GM21447 (cell line): Measurements from ENCODE around the gene DDX59.

Source experiments
- ATAC-seq: cut with Tn5 transposase; IDR thresholded peaks from one replicate; pipeline ENCODE4 v1.9.1; 2021; ENCODE audit not compliant: unreplicated experiment

DDX59 gene

DNA sequence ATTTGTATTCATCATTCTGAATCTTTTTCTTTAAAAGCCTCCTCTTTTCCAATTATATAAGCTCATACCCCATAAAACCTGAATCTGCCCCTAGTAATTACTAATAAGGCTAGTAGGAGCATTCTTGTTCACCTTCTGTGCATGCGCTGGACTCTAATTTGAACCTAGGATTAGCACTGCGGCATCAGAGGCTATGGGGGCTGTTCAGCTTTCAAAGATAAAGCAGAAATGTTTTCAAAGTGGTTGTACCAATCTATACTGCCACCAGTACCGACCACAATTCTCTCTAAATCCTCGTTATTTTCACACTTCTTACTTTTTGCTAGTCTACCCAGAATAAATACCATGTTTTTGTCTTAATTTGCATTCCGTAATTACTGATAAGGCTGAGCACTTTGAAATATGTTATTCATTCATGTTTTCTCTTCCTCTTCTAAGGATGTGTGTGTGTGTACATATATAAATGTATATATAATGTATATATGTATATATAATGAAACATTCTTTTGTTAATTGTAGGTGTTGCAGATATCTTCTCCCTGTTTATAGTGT is 1.6 kb upstream of the DDX59 start:
- ATAC-seq: no peak

DNA sequence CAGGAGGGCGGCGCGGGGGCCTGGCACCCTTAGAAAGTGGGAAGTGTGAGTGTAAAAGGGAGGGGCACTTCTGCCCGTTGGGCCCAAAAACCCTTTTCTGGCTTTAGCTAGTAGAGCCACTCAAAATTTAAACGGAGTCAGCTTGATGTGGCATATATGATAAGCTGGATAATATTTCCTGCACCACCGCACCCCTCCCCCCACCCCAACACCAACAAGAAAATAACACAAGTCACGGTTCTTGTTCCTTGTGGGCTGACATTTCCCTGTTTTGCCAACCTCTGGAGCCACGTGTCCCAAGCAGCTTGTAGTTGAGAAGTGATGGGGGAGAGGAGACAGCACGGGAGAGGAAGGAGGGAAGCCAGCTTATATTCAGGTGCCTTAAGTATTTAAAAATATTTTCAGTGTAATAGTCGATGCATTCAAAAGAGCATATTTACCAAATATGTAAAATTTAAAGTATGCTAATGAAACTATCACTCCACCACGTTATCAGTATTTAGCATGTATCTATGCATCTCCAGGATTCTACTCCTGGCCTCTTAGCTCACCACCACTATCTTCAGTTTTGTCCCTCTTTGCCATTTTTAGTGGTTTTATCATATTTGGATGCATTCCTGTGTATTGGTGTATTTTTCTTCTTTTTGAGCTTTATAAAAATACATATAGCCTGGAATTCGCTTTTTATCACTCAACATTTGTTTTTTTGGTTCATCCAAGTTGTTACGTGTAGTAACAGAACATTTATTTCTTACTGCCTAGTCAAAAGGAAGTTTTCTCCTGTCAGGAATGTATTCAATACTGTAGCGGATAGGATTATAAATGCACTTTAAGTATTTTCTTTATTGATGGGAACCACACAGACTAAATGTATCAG is 773 bp upstream of the DDX59 start:
- peak; percentile 22 for ATAC-seq

DNA sequence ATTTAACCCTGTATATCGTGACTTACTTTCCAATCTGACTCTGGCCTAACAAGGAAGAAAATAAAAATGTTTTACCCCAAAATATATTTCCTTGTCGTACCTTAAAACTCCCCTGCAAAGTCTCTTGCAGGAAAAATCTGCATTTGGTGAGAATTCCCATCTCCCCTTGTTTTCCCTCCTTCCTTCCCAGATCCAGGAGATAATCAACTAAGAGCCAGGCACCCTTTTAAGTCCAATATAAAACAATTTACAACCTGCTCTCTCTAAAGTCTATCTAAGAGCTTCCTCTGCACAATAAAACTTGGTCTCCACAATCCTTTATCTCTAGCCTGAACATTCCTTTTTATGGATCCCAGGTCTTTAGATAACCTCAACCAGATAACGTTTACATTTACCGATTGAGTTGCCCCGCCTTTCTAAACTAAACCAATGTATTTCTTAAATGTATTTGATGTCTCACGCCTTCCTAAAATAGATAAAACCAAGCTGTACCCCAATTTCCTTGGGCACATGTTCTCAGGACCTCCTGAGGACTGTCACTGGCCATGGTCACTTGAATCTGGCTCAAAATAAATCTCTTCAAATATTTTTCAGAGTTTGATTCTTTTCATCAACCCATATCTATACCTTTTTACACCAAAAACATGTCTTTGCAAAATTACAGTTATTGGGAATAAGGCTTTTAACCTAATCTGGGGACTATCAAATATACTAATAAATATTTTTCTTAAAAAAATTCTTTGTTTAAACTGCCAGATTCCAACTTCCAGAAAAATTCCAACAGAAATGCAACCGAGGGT is 993 bp downstream of the DDX59 start:
- no peak for ATAC-seq

DNA sequence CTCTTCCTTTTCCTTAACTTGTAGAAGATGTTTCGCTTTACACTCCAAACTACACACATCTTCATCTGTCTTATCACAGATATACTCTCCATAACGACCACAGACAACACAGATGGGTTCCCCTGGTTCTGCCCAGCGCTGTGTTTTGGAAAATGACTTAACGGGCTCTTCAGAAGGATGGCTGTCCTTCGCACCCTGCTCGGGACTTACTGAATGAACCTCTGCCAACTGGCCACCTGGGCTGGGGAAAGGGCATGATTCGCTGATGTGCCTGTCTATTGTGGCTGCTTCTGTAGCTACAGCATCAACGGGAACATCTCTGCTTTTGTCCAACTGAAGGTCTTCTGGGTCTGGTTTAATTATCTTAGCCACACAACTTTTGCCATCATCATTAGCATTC is 3.4 kb downstream of the DDX59 start:
- no peak for ATAC-seq

DNA sequence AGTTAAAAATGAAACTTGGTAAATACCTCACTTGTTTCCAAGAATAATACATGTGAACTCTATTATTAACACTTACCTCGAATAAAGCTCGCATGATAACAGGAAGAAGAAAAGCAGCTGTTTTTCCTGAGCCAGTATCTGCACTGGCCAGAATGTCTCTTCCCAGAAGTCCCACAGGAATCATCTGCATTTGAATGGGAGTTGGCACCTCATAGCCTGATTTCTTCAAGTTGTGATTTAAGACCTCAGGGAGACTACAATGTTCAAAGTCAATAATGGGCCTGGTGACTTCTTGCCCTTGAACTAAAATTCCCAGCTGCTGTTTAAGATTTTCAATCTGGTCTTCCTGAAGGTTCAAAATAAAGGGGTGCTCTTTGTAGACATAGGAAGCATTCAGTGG is 3.8 kb downstream of the DDX59 start:
- no peak for ATAC-seq

DNA sequence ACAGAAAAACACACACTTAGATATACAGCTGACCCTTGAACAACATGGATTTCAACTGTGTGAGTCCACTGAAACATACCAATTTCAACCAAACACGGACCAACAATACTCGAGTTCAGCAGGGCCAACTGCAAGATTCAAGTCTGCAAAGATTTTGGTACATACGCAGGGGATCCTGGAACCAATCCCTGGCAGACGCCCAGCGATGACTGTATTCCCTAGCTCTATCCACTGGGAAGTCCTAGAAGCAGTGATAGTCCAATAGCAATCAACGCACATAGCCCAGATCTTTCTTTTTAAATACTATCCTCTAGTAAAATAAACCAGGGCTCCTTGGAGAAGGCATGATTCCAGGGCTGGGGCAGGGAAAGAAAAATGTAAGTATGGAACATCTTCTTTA is 9.0 kb downstream of the DDX59 start:
- ATAC-seq: no peak

DNA sequence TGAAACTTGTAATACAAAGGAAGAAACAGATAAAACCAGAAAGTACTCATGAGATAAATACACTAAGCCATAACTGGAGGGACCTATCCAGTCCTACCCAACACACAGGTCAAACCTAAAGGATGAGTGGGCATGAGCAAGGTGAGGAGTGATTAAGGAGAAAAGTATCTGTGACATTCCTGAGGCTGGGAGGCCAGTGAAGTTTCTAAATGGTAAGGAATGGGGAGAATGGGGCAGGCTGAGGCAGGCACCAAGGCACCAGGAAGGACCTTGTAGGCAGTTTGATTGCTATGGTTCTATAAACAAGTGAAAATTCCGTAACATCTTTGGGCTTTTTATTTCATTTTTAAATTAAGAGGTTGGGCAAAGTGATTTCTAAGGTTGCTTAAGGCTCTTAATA is 10.4 kb downstream of the DDX59 start:
- no peak for ATAC-seq

DNA sequence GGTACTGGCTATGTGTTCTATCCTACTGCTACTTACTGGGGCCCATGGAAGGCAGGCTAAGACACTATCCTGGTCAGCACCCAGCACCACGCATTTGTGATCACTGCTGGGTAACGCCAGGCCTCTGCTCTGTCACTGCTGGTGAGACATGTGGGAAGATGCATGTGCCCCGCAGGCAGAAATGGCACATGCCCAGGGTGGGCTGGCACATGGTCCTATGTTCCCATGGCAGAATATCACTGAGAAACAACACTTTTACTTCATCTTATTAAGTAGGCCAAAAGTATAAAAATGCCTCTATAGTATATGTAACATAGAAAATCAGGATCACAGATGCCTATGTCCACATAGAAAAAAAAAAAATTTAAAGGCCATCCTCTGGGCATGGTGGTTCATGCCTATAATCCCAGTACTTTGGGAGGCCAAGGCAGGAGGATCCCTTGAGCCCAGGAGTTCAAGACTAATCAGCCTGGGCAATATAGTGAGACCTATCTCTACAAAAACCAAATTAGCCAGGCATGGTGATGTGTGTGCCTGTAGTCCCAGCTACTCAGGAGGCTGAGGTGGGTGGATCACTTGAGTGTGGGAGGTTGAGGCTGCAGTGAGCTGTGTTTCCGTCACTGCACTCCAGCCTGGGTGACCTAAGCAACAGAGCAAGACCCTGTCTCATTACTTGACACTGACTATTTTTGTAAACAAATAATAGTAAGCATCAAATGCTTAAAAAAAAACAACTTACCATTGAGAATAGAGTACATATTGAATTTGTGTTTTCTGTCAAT is 11.5 kb downstream of the DDX59 start:
- no peak for ATAC-seq

DNA sequence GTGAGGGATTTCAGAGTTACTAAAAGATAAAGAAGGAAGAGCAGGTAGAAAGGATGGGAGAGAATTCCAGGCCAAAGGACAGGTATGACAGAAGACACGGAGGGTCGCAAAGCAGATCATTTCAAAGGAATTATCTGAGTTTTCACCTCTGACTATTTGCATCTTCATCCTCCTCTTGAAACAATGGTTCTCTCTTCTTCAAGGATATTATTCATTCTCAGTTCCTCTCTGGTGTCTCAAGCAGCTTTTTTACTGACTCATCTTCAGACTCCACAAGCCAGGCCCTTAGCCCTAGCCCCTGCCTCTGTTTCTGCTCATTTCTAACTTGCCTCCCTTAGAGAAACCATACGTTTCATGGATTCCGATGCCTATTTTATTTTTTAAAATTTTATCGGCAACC is 15.0 kb downstream of the DDX59 start:
- ATAC-seq: peak; percentile 90

DNA sequence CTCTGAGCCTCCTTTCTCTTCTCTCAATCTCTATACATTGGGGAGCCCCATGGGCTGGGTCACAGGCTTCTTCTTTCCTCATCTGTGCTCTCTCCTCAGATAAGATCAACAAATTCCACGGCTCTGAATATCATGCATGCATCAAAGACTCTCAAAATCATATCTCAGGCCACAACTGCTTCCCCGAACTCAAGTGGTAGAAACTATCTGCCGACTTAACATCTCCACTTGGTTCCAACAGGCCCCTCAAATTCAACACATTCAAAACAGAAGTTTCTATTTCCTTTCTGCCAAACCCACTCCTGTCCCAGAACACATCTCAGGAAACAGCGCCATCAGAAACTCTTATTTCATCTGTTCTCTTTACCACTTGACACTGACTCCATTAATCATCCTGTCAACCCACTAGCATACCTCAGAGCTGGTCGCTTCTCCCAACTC is 16.7 kb downstream of the DDX59 start:
- ATAC-seq: peak; percentile 42

DNA sequence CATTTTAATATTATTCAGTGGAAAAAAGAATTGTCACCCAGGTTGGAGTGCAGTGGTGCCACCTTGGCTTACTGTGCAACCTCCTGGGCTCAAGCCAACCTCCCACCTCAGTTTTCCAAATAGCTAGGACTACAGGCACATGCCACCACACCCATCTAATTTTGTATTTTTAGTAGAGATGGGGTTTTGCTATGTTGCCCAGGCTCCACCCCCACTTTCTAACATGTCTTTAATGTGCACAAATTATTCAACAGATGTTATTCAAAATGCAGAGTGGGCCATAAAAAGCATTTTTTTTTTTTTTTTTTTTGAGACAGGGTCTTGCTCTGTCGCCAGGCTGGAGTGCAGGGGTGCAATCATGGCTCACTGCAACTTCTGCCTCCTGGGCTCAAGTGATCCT is 17.3 kb downstream of the DDX59 start:
- no peak for ATAC-seq

DNA sequence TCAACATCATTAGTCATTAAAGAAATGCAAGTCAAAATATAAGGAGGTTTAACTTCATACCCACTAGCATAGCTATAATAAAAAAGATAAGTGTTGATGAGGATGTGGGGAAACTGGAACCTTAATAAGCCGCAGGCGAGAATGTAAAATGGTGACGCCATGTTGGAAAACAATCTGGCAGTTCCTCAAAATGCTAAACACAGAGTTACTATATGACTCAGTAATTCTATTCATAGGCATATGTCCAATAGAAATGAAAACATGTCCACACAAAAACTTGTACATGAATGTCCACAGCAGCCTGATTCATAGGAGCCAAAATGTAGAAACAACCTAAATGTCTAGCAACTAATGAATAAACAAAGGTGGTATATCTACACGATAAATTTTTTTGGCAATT is 23.2 kb downstream of the DDX59 start:
- no peak for ATAC-seq

DNA sequence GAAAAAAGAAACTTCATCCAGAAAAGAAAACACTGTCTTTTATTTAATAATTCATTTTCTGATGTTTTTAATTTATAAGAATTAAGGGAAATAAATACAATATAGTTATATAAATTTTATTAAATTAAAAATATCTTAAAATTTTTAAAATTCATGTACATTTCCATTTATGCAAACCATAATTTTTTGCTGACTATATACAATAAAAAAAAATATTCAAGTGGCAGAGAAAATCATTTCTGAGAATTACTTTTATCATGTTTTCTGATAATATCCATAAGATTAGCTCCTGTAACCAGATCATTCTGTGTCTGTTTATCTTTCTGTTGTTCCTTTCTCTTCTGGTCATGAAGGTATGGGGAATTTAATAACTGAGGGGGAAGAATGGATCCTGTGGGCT is 25.7 kb downstream of the DDX59 start:
- no peak for ATAC-seq

DNA sequence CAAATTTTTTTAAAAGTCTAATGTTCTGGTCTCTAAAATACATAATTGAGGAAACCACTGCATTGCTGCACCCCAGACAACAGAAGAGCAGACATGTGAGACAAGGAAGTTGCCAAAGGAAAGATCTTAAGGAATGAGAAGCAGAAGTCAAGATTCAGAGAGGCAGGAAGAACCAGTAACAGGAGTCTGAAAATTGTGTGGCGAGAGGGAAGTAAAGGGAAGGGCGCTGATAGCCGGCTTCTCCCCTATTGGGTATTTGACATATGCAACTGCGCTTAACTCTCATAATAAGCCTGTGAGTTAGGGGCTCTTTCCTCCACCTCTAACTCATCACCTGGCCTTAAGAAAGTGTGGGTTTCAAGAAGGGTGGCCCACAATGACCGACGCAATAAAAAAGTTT is 27.2 kb downstream of the DDX59 start:
- ATAC-seq: no peak

DNA sequence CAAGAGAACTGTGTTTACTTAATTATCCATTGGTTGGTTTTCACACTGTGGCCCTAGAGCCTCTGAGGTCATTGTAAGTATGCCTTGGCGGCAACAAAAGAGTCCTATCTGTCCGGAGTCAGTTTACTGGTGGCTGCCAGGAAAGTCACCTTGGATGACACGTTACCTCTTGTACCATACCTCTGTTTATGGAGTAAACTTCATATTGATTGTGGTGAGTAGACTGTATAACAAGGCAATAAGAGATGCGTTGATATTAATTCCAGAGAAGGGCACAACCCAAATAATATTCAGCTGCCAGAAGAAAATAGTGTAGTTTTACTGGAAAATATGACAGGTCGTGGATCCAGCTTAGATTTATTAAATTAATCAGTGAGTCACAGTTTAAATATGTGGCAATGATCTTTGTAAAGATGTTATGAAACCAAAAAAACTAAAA is 28.7 kb downstream of the DDX59 start:
- ATAC-seq: no peak

DNA sequence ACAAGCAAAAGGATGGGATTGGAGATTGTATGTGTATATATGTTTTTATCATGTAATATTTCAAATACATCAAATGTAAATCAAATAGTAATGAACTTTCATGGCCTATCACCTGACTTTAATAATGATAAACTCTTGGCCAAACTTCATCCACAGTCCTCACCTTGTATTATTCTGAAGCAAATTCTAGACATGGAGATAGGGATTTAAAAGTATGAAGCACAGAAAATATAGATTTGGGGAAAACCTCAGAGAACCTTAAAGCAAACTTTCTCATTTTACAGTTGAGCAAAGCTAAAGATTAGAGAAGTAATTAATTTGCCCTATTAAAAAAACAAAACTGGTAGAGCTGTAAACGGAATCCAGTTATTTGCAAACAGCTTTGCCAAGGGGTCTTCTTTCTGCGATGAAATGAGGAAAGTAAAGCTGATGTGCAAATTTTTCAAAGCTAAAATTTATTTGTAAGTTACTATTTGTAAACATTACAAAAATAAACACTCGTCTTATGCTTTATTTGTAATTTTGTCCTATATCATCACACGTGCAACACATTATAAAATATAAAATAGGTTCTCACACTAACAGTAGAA is 29.2 kb downstream of the DDX59 start:
- no peak for ATAC-seq

DNA sequence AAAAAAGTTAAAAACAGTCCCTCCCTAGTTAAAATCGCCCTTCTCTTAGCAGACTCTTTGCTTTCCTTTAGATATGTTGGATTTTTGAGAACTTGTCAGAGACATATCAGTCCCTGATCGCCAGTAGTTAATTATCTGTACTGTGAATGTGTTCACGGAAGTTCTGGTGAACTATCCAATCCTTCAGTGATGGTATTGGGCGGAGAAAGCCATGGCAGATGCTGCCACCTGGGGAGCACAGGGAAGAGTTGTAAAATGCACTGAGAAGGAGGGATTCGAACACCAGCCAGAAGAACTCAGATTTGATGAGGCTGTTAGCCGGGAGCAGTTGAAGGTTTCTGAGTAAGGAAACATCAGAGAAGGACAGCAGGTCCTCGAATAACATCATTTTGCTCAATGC is 31.6 kb downstream of the DDX59 start:
- ATAC-seq: no peak

DNA sequence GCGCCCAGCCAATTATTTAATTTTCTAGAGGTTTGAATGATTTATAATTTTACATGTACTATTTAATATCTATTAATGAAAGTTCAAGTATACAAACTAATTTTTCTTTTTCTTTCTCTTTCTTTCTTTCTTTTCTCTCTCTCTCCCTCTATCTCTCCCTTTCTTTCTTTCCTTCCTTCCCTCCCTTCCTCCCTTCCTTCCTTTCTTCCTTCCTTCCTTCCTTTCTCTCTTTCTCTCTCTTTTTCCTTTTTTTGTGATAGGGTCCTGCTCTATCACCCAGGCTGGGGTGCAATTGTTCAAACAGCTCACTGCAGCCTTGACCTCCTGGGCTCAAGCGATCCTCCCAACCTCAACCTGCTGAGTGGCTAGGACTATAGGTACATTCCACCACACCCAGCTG is 33.0 kb downstream of the DDX59 start:
- no peak for ATAC-seq

DNA sequence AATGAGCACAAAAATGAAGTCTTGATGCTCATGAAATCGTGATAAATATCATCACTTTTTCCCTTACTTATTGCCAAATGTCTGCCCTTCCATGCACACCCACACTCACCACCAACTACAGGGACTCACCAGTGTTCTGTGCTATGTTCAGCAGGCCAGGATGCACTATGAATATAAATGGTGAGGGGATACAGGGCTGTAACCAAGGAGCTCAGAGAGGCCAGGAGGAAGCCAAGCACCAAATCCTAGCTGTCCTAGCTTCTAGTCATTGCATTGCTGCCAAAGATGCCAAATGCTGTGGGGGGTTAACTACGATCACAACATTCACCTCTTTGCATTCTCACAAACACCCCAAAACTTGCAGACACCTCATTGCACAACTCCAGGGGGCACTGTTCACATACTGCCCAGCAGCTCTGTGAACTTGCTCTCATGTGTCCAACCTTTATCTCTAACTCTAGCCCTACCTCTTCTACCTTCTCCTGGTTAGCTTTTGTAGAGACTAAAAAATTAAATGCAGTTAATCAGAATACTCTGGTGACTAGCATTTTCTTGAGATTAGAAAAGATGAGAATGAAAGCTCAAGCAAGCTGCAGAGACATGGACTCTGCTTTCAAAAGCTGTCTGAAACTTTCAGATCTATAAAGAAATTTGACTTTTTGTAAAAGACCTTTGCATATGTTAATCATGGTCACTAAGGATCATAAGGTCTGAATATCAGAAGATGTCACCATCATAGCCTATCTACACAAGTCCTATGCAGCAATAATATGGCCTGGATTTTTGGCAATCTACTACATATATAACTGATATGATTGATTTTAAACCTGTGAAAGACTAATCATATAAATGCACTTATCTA is 35.2 kb downstream of the DDX59 start:
- ATAC-seq: no peak

DNA sequence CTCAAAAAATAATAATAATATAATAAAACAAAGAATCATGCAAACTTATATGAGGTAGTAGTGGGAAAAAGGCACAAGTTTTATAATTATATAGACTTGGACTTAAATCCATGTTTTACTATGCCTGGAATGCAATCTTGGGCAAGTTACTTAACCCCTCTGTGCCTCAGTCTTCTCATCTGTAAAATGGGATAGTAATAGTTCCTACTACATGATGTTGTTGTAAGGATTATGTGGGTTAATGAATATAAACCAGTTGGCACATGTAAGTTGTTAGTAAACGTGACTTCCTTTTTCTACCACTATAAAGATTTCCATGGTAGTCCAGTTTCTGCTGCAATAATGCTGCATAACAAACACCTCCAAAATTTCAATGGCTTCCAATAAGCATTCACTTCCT is 38.3 kb downstream of the DDX59 start:
- ATAC-seq: no peak
